HAP-1 (cell line): ENCODE measurements around the gene FGF22.
"Not testable (repeated sequence)": the region's sequence is repeated elsewhere in the genome, so short reads cannot be mapped to it uniquely, and the experiment has no call there.

ENCODE experiments used
- DNase-seq, 2 experiments: peaks; one replicate each; pipeline ENCODE4 v3.0.0-alpha.2; 2016 to 2020; ENCODE audit warnings: low spot score in 2 of 2
- H3K27me3 ChIP-seq: fragments of 250-450 bp; sonication (Bioruptor Pico); 2 replicates; pipeline ENCODE4 v1.5.1; 2020; ENCODE audit warnings: low read depth, mild to moderate bottlenecking, moderate library complexity
- H3K36me3 ChIP-seq: fragments of 250-450 bp; sonication (Bioruptor Pico); replicated peaks from 2 replicates; pipeline ENCODE4 v1.5.1; 2020; ENCODE audit warnings: mild to moderate bottlenecking
- H3K4me1 ChIP-seq: fragments of 250-450 bp; sonication (Bioruptor Pico); 2 replicates; pipeline ENCODE4 v1.5.1; 2020; ENCODE audit warnings: mild to moderate bottlenecking
- H3K4me3 ChIP-seq: fragments of 250-450 bp; sonication (Bioruptor Pico); 2 replicates; pipeline ENCODE4 v1.5.1; 2020; ENCODE audit warnings: mild to moderate bottlenecking, moderate library complexity
- H3K9me3 ChIP-seq: fragments of 250-450 bp; sonication (Bioruptor Pico); 2 replicates; pipeline ENCODE4 v1.5.1; 2020; ENCODE audit warnings: mild to moderate bottlenecking, moderate library complexity
- in situ Hi-C: fragments of 300-500 bp; cut with MboI; formaldehyde crosslinking; loops from 3 replicates; pipeline ENCODE4 v1.14.3; 2020; ENCODE audit warnings: low sequenced_read_pairs, inconsistent platforms, mixed read lengths

Gene FGF22

DNA sequence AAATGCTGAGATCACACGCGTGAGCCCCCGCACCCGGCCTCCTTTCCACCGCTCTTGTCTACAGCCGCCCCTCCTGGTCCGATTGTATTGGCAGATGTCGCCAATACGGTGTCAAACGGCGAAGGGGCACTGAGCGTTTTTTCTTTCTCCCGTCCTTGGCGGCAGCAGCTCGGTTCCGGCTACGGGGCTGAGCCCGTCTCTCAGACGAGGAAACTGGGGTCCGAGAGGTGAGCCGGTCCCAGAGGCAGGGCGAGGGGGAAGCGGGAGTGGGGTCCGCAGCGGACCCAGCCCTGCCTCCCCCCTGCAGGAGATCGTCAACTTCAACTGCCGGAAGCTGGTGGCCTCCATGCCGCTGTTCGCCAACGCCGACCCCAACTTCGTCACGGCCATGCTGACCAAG lies 26.7 kb upstream of the FGF22 start:
- peaks cover 13% of the 10 kb centered on the region for H3K36me3 ChIP-seq
- no peak for DNase-seq
- no peaks in the 10 kb centered on the region for H3K4me1 ChIP-seq
- no peaks in the 10 kb centered on the region for H3K9me3 ChIP-seq
- in situ Hi-C loops: no loop called here
- H3K27me3 ChIP-seq: no peaks in the 10 kb centered on the region
- H3K4me3 ChIP-seq: no peak overlapping the region

DNA sequence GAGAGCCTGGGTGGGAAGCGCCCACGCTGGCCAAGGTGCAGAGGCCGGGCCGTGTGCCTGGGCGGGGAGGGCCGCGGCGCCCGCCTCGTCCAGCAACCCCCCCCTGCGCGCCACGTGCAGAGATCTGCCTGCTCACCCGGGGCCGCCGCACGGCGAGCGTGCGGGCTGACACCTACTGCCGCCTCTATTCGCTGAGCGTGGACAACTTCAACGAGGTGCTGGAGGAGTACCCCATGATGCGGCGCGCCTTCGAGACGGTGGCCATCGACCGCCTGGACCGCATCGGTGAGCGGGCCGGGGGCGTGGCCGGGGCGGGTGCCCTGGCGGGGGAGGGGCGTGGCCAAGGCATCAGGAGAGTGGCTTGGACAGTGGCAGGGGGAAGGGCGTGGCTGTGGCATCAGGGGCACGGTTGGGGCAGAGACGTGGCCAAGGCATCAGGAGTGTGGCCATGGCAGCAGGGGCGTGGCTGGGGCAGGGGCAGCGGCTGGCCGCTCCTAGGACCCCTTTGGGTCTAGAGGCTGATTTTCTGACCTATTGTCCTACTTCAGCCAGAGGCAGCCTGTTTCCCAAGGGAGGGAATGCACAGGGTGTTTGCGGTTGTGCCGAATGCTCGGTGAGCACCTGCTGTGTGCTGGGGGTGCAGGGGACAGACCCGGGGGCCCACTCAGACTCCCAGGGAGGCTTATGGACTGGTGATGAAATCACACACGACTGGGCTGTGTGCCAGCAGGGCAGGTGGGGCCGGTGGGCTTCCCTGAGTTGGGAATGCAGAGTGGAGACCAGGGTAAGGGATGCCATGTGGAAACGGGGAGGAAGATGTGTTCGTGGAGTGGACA lies 25.7 kb upstream of the FGF22 start:
- H3K4me3 ChIP-seq: no peak overlapping the region
- no peak for DNase-seq
- no peaks in the 10 kb centered on the region for H3K27me3 ChIP-seq
- H3K4me1 ChIP-seq: no peaks in the 10 kb centered on the region
- no peaks in the 10 kb centered on the region for H3K9me3 ChIP-seq
- H3K36me3 ChIP-seq: peaks cover 23% of the 10 kb centered on the region
- in situ Hi-C loops: no loop called here

DNA sequence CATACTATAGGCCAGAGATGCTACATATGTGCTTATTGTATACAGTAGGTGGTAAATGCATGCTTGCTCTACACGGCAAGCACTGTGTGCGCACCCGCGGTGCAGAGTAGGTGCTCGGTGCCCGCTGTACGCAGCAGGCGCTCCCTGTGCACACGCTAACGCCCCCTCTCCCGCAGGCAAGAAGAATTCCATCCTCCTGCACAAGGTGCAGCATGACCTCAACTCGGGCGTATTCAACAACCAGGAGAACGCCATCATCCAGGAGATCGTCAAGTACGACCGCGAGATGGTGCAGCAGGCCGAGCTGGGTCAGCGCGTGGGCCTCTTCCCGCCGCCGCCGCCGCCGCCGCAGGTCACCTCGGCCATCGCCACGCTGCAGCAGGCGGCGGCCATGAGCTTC lies 24.1 kb upstream of the FGF22 start:
- Histone ChIP-seq H3K4me1 (no peaks in the 10 kb centered on the region), H3K9me3 (no peaks in the 10 kb centered on the region), H3K4me3 (no peak overlapping the region), H3K36me3 (peaks cover 39% of the 10 kb centered on the region), H3K27me3 (no peaks in the 10 kb centered on the region)
- in situ Hi-C loops: no loop called here
- no peak for DNase-seq

DNA sequence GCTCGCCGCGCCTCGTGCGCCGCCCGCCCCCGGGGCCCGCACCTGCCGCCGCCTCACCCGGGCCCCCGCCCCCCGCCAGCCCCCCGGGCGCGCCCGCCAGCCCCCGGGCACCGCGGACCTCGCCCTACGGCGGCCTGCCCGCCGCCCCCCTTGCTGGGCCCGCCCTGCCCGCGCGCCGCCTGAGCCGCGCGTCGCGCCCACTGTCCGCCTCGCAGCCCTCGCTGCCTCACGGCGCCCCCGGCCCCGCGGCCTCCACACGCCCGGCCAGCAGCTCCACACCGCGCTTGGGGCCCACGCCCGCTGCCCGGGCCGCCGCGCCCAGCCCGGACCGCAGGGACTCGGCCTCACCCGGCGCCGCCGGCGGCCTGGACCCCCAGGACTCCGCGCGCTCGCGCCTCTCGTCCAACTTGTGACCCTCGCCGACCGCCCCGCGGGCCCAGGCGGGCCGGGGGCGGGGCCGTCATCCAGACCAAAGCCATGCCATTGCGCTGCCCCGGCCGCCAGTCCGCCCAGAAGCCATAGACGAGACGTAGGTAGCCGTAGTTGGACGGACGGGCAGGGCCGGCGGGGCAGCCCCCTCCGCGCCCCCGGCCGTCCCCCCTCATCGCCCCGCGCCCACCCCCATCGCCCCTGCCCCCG lies 23.5 kb upstream of the FGF22 start:
- Histone ChIP-seq H3K36me3 (peaks cover 39% of the 10 kb centered on the region), H3K9me3 (no peaks in the 10 kb centered on the region), H3K4me3 (no peak overlapping the region), H3K27me3 (no peaks in the 10 kb centered on the region), H3K4me1 (no peaks in the 10 kb centered on the region)
- DNase-seq: no peak
- in situ Hi-C loops: no loop called here

DNA sequence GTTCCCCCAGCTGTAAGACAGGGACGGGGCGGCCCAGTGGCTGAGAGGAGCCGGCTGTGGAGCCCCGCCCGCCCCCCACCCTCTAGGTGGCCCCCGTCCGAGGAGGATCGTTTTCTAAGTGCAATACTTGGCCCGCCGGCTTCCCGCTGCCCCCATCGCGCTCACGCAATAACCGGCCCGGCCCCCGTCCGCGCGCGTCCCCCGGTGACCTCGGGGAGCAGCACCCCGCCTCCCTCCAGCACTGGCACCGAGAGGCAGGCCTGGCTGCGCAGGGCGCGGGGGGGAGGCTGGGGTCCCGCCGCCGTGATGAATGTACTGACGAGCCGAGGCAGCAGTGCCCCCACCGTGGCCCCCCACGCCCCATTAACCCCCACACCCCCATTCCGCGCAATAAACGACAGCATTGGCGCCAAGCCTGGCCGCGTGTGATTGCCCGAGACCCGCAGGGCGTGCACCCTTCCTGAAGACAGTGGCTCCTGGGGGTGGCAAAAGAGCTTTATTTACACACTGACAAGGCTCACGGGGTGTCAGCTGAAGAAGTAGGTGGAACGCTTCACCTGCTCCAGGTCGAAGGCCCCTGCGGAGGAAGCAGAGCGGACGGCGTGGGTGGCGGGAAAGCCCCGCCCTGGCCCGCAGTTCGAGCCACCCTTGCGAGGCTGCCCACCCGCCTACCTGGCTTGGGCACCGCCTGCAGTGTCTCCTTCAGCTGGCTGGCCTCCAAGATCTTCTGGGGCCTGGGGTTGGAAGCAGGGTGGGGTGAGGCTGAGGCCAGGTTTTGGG lies 22.7 kb upstream of the FGF22 start:
- DNase-seq: no peak
- in situ Hi-C loops: no loop called here
- H3K36me3 ChIP-seq: peaks cover 40% of the 10 kb centered on the region
- H3K27me3 ChIP-seq: no peaks in the 10 kb centered on the region
- no peaks in the 10 kb centered on the region for H3K9me3 ChIP-seq
- no peaks in the 10 kb centered on the region for H3K4me1 ChIP-seq
- no peak overlapping the region for H3K4me3 ChIP-seq

DNA sequence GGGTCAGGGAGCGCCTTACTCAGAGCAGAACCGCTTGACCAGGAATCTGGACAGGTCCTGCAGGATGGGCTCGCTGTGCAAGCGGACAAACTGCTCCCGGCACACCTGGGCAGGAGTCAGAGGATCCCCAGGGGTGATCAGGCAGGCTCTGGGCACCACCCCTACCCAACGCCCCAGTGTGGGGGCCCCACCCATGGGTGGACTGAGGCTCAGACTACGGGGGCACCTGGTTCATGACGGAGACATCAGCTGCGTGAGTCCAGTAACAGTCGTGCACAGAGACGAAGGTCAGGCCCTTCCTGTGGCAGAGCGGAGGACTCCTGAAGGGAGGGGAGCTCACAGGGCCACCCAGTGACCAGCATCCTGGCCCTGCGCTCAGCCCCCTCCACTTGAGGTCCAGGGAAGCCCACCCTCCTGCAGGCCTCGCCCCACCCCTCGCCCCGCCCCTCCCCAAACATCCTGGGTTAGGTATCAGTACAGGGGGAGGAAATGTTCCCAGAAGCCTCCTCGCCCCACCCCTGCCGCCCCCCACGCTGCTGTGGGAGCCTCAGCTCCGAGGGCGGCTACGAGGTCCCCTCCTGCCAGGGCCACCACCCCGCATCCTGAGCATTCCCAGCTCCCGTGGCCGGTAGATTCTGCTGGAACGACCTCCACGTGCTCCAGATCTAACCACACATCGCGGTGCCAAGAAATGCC lies 22.0 kb upstream of the FGF22 start:
- no peaks in the 10 kb centered on the region for H3K9me3 ChIP-seq
- no peak for DNase-seq
- in situ Hi-C loops: no loop called here
- H3K4me1 ChIP-seq: no peaks in the 10 kb centered on the region
- H3K36me3 ChIP-seq: peaks cover 48% of the 10 kb centered on the region
- H3K27me3 ChIP-seq: no peaks in the 10 kb centered on the region
- H3K4me3 ChIP-seq: no peak overlapping the region

DNA sequence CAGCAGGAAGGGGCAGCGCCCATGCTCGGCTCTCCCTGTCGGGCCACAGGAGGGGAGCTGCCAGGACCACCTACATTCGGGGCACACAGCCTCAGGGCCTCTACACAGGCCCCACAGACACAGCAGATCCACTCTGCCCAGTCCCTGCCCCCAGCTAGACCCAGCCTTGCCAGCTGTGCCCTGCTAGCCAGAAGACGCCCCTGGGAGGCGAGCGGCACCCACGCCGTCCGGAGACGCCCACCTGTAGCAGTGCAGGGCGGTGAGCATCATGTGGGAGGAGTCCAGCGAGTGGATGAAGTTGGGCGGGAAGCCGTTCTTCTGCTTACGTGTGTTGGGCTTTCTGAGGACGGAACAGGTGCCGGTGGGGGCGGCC lies 21.4 kb upstream of the FGF22 start:
- Histone ChIP-seq H3K27me3 (no peaks in the 10 kb centered on the region), H3K9me3 (no peaks in the 10 kb centered on the region), H3K4me3 (no peak overlapping the region), H3K4me1 (no peaks in the 10 kb centered on the region), H3K36me3 (peaks cover 53% of the 10 kb centered on the region)
- DNase-seq: no peak
- in situ Hi-C loops: no loop called here

DNA sequence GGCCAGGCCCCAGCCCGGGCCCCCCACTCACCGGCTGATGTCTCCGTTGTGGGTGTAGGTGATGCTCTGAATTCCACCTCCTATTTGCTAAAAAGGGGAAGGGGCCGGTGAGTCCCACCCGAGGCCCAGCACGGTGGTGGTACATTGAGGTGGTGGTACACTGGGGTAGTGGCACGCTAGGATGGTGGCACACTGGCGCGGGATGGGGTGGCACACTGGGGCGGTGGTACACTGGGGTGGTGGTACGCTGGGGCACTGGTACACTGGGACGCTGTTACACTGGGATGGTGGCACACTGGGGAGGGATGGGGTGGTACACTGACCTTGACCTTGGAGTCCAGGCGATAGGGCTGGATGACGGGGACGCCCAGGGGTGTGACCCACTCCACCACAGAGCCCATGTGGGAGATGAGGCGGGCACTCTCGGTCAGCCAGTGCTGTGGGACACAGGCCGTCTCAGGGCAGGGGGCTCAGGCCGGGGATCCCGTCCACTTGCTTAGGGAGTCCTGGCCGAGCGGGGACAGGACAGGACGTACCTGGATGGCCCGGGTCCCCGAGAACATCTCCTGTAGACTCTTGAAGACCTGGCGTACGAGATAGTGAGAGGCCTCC lies 20.9 kb upstream of the FGF22 start:
- H3K9me3 ChIP-seq: no peaks in the 10 kb centered on the region
- H3K36me3 ChIP-seq: peaks cover 56% of the 10 kb centered on the region
- no peak for DNase-seq
- H3K27me3 ChIP-seq: no peaks in the 10 kb centered on the region
- no peak overlapping the region for H3K4me3 ChIP-seq
- no peaks in the 10 kb centered on the region for H3K4me1 ChIP-seq
- in situ Hi-C loops: no loop called here

DNA sequence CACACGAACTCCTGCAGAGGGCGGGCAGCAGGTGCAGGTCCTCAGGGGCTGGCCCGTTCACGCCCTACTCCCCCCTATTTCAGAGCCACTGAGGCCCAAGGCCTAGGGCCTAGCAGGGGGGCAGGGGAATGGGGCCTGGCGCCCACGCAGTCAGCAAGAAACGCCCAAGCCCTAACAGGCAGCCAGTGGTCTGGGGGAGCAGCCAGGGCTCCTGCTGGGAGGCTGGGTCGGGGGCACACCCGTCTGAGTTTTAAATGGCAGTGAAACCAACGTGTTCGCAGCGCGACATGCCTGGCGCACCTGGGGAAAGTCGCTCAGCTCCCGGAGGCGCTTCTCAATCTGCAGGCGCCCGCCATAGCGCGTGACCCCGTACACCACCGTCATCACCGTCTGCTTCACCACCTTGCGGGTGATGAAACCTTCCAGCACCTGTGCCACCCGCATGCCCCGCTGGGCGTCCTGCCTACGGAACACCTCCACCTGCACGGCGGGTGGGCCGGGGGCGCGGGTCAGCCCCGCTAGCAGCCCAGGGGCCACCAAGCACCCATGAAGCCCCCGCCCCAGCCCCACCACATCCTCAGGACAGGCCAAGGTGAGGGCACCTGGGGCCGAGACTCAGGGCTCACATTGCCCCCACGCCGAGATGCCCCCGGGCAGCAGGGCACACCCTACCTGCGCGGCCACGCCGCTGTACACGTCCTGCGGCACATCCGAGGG lies 20.2 kb upstream of the FGF22 start:
- Histone ChIP-seq H3K36me3 (peaks cover 53% of the 10 kb centered on the region), H3K27me3 (no peaks in the 10 kb centered on the region), H3K4me3 (no peak overlapping the region), H3K4me1 (no peaks in the 10 kb centered on the region), H3K9me3 (no peaks in the 10 kb centered on the region)
- in situ Hi-C loops: no loop called here
- no peak for DNase-seq

DNA sequence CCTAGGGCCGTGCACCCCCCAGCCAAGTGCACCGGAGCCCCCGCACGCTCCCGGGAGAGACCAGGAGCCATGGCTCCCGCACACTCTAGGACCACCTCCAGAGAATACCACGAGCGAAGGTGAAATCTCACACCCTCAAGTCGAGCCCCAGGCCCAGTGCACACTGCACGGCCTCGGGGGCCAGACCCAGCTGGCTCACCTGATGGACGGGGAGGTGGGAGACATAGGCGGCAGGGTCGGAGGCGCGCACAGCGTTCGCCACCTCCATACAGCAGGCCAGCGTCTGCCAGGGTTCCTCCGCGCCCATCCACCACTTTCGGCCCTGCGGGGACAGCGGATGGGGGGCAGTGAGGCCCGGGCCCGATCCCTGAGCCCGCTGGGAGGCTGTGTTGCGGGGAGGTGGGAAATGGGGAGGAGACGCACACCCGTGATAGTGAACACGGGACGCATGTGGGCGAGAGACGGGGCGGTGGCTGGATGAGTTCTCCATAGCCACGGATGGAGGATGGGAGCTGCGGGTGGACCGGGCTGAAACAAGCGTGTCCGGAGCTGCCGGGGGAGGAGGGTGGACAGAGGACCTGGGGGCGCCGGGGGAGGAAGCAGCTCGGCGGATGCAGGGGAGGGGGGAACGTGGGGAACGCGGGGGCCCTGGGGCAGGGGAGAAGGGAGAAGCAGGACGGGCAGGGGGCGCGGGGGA lies 19.4 kb upstream of the FGF22 start:
- in situ Hi-C loops: no loop called here
- Histone ChIP-seq H3K9me3 (no peaks in the 10 kb centered on the region), H3K27me3 (no peaks in the 10 kb centered on the region), H3K36me3 (peaks cover 56% of the 10 kb centered on the region), H3K4me1 (no peaks in the 10 kb centered on the region), H3K4me3 (no peak overlapping the region)
- DNase-seq: no peak

DNA sequence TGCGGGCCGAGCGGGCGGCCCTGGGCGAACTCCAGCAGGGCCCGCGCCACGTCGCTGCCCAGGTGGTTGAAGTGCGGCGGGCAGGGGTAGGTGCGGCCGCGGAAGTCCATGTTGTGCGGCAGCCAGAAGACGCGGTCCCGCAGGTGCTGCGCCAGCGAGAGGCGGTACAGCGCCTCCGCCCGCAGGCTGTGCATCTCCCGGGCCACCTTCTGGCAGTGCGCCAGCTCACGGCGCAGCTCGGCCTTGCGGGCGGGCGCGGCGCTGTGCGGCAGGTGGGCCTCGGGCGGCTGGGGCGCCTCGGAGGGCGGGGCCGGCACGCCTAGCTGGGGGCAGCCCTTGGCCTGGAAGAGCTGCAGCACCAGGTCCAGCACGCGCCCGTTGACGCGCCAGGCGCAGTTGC lies 18.5 kb upstream of the FGF22 start:
- H3K4me1 ChIP-seq, in situ Hi-C loops, DNase-seq, H3K9me3 ChIP-seq, H3K4me3 ChIP-seq, H3K27me3 ChIP-seq: not testable (repeated sequence)
- peaks cover 61% of the 10 kb centered on the region for H3K36me3 ChIP-seq

DNA sequence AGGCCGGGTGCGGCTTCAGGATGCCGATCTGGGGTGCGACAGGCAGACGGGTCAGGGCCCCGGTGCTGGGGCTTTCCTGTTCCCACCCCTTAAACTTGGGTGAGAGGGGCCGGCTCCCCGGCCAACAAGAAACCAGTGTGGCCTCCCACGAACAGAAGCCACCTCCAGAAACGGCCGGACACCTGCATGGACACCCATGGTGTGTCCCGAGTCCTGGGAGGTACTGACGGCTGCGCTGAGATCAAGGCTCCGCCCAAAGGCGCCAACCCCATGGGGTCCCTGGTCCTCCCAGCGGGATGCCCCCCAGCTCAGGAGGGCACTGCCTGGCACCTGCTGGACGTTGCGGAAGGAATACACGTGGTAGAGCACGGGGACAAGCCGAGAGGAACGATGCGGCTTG lies 17.9 kb upstream of the FGF22 start:
- Histone ChIP-seq H3K9me3 (no peaks in the 10 kb centered on the region), H3K4me3 (no peak overlapping the region), H3K36me3 (peaks cover 61% of the 10 kb centered on the region), H3K27me3 (no peaks in the 10 kb centered on the region), H3K4me1 (no peaks in the 10 kb centered on the region)
- DNase-seq: no peak
- in situ Hi-C loops: no loop called here
